Neural progenitor cell (in vitro differentiated cells): ENCODE measurements around the gene SRR. TPM values are rescaled to one million over a fixed set of nuclear protein-coding genes. Genes with fewer than 3 reads are reported as not detected.

Source experiments
- DNase-seq: peaks from one replicate; pipeline ENCODE4 v3.0.0-alpha.2; 2016; ENCODE audit warnings: low spot score
- H2AFZ ChIP-seq: fragments of 200-600 bp; sonication (generic); replicated peaks from 2 replicates; pipeline ENCODE4 v1.6.1; 2016; ENCODE audit warnings: antibody characterized with exemption
- H3F3A ChIP-seq: fragments of 200-600 bp; sonication (generic); 2 replicates; pipeline ENCODE4 v1.6.1; 2016; ENCODE audit warnings: antibody characterized with exemption, low read depth
- H3K27ac ChIP-seq: fragments of 200-600 bp; sonication (generic); 2 replicates; pipeline ENCODE4 v1.5.1; 2016; ENCODE audit warnings: mild to moderate bottlenecking
- H3K27me3 ChIP-seq: fragments of 200-600 bp; sonication (generic); 2 replicates; pipeline ENCODE4 v1.6.1; 2016; ENCODE audit warnings: mild to moderate bottlenecking, moderate library complexity
- H3K36me3 ChIP-seq: fragments of 200-600 bp; sonication (generic); 2 replicates; pipeline ENCODE4 v1.5.1; 2016
- H3K4me1 ChIP-seq: fragments of 200-600 bp; sonication (generic); 2 replicates; pipeline ENCODE4 v1.6.1; 2016; ENCODE audit warnings: mixed run types
- H3K4me2 ChIP-seq: fragments of 200-600 bp; sonication (generic); 2 replicates; pipeline ENCODE4 v1.6.1; 2016
- H3K4me3 ChIP-seq: fragments of 200-600 bp; sonication (generic); 2 replicates; pipeline ENCODE4 v1.5.1; 2016
- H3K79me2 ChIP-seq: fragments of 200-600 bp; sonication (generic); 2 replicates; pipeline ENCODE4 v1.6.1; 2016; ENCODE audit warnings: low read depth
- H3K9ac ChIP-seq: fragments of 200-600 bp; sonication (generic); 2 replicates; pipeline ENCODE4 v1.6.1; 2016
- H3K9me3 ChIP-seq: fragments of 200-600 bp; sonication (generic); 2 replicates; pipeline ENCODE4 v1.5.1; 2016; ENCODE audit warnings: low read depth
- H4K20me1 ChIP-seq: fragments of 200-600 bp; sonication (generic); 2 replicates; pipeline ENCODE4 v1.6.1; 2016; ENCODE audit warnings: low read depth
- H3K27ac Mint-ChIP-seq: 3 replicates; pipeline ENCODE4 v1.8.0; 2021; ENCODE audit warnings: mixed read lengths
- H3K27me3 Mint-ChIP-seq: 2 replicates; pipeline ENCODE4 v1.8.0; 2022; ENCODE audit warnings: low read depth, mild to moderate bottlenecking, inconsistent platforms, moderate library complexity, mixed read lengths; ENCODE audit not compliant: insufficient read depth
- H3K36me3 Mint-ChIP-seq: 3 replicates; pipeline ENCODE4 v1.8.0; 2021; ENCODE audit warnings: mixed read lengths
- H3K4me1 Mint-ChIP-seq: 3 replicates; pipeline ENCODE4 v1.8.0; 2021; ENCODE audit warnings: mixed read lengths
- H3K4me3 Mint-ChIP-seq: 3 replicates; pipeline ENCODE4 v1.8.0; 2021; ENCODE audit warnings: mild to moderate bottlenecking, moderate library complexity, mixed read lengths
- H3K9me3 Mint-ChIP-seq: 3 replicates; pipeline ENCODE4 v1.8.0; 2020; ENCODE audit warnings: mixed read lengths
- EZH2 ChIP-seq: fragments of 200-600 bp; sonication (generic); IDR thresholded peaks from 2 replicates; pipeline ENCODE4 v1.6.1; 2017; ENCODE audit warnings: antibody characterized with exemption, mild to moderate bottlenecking, moderate library complexity
- EZH2phosphoT487 ChIP-seq: fragments of 200-600 bp; sonication (generic); IDR thresholded peaks from 2 replicates; pipeline ENCODE4 v1.6.1; 2017; ENCODE audit warnings: antibody characterized with exemption
- total RNA-seq: library from RNA; depleted of rRNA; stranded (reverse); fragments of >200 nt; gene quantifications from 2 replicates; pipeline ENCODE4 v1.2.3, GENCODE V29; 2015; ENCODE audit warnings: low replicate concordance
- TF ChIP-seq, protein P1 (sequence below): fragments of 200-600 bp; sonication (generic); IDR thresholded peaks from 2 replicates; pipeline ENCODE4 v1.5.1; 2017; ENCODE audit warnings: antibody characterized with exemption, mild to moderate bottlenecking

The SRR gene
- total RNA-seq, 1 donor from 2014 or later: 40.9 TPM

DNA sequence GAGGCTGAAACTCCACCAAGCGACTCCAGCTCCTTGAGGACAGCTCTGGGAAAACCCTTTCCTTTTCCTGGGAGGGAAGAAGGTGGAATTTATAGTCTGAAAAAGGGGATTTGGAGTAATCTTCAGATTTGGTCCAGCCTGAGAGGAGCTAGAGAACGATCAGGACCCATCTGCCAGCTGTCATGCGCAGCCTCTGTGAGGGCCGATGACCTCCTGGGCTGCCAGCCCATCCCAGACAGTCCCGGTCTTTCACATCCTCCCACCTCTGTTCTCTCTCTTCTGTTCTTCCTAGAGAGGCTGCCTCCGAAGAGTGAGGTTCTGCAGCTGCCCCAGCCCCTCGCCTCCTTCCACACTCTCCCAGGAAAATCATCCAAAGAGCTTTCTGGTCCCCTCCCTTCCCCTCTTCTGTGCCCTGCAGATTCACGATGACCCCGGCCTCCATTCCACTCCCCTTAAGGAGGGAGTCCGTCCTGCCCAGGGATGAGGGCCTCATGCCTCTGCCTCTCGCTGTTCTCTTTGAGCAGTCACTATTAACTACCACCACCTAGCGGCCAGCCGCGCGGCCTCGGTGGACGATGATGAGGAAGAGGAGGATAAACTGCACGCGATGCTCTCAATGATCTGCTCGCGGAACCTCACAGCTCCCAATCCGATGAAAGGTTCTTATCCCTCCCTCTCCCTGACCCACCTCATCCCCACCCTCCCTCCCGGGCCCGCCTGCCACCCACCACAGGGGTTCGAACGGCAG is 63.2 kb downstream of the SRR start:
- Mint-ChIP-seq H3K36me3 (peaks cover 6% of the 10 kb centered on the region), H3K27ac (peak overlapping the region; percentile 89), H3K4me3 (no peak overlapping the region), H3K27me3 (peaks cover 4% of the 10 kb centered on the region), H3K4me1 (peaks cover 18% of the 10 kb centered on the region), H3K9me3 (no peaks in the 10 kb centered on the region)
- Histone ChIP-seq H3K4me3 (no peak overlapping the region), H4K20me1 (no peaks in the 10 kb centered on the region), H3K9ac (no peak overlapping the region), H3K4me2 (no peak overlapping the region), H3K27ac (no peak overlapping the region), H3K4me1 (peaks cover 10% of the 10 kb centered on the region), H3F3A (peaks cover 4% of the 10 kb centered on the region), H3K36me3 (no peaks in the 10 kb centered on the region), H3K27me3 (no peaks in the 10 kb centered on the region), H3K9me3 (no peaks in the 10 kb centered on the region), H3K79me2 (no peaks in the 10 kb centered on the region), H2AFZ (no peak overlapping the region)
- no peak for TF ChIP-seq EZH2phosphoT487
- TF ChIP-seq, protein P1, sequence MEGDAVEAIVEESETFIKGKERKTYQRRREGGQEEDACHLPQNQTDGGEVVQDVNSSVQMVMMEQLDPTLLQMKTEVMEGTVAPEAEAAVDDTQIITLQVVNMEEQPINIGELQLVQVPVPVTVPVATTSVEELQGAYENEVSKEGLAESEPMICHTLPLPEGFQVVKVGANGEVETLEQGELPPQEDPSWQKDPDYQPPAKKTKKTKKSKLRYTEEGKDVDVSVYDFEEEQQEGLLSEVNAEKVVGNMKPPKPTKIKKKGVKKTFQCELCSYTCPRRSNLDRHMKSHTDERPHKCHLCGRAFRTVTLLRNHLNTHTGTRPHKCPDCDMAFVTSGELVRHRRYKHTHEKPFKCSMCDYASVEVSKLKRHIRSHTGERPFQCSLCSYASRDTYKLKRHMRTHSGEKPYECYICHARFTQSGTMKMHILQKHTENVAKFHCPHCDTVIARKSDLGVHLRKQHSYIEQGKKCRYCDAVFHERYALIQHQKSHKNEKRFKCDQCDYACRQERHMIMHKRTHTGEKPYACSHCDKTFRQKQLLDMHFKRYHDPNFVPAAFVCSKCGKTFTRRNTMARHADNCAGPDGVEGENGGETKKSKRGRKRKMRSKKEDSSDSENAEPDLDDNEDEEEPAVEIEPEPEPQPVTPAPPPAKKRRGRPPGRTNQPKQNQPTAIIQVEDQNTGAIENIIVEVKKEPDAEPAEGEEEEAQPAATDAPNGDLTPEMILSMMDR: peak; percentile 61
- no peak for TF ChIP-seq EZH2
- peak; percentile 66 for DNase-seq

GRCh38 chr17:2368359-2368758 is 64.6 kb downstream of the SRR start:
- Histone ChIP-seq H3K4me2 (no peak overlapping the region), H3F3A (peaks cover 4% of the 10 kb centered on the region), H3K4me3 (no peak overlapping the region), H3K27me3 (no peaks in the 10 kb centered on the region), H2AFZ (no peak overlapping the region), H3K79me2 (no peaks in the 10 kb centered on the region), H3K9me3 (no peaks in the 10 kb centered on the region), H4K20me1 (no peaks in the 10 kb centered on the region), H3K4me1 (peaks cover 10% of the 10 kb centered on the region), H3K27ac (no peak overlapping the region), H3K9ac (no peak overlapping the region), H3K36me3 (no peaks in the 10 kb centered on the region)
- no peak overlapping the region for H3K4me3 Mint-ChIP-seq
- no peak for DNase-seq
- peaks cover 4% of the 10 kb centered on the region for H3K27me3 Mint-ChIP-seq
- H3K36me3 Mint-ChIP-seq: peaks cover 3% of the 10 kb centered on the region
- H3K27ac Mint-ChIP-seq: no peak overlapping the region
- peaks cover 18% of the 10 kb centered on the region for H3K4me1 Mint-ChIP-seq
- TF ChIP-seq, protein P1: no peak
- TF ChIP-seq EZH2 (no peak), EZH2phosphoT487 (no peak)
- H3K9me3 Mint-ChIP-seq: no peaks in the 10 kb centered on the region

GRCh38 chr17:2369039-2369438 is 65.3 kb downstream of the SRR start:
- H3K4me1 ChIP-seq: peaks cover 10% of the 10 kb centered on the region
- no peak overlapping the region for H3K27ac ChIP-seq
- no peaks in the 10 kb centered on the region for H3K36me3 ChIP-seq
- peaks cover 4% of the 10 kb centered on the region for H3F3A ChIP-seq
- peaks cover 3% of the 10 kb centered on the region for H3K36me3 Mint-ChIP-seq
- no peak overlapping the region for H2AFZ ChIP-seq
- TF ChIP-seq, protein P1: no peak
- no peak for TF ChIP-seq EZH2phosphoT487
- no peak for TF ChIP-seq EZH2
- H3K9ac ChIP-seq: no peak overlapping the region
- H3K27me3 Mint-ChIP-seq: peaks cover 4% of the 10 kb centered on the region
- H3K27me3 ChIP-seq: no peaks in the 10 kb centered on the region
- H3K27ac Mint-ChIP-seq: no peak overlapping the region
- no peak for DNase-seq
- H3K9me3 ChIP-seq: no peaks in the 10 kb centered on the region
- no peak overlapping the region for H3K4me2 ChIP-seq
- H3K4me1 Mint-ChIP-seq: peaks cover 18% of the 10 kb centered on the region
- H3K9me3 Mint-ChIP-seq: no peaks in the 10 kb centered on the region
- no peaks in the 10 kb centered on the region for H4K20me1 ChIP-seq
- no peak overlapping the region for H3K4me3 Mint-ChIP-seq
- H3K79me2 ChIP-seq: no peaks in the 10 kb centered on the region
- H3K4me3 ChIP-seq: no peak overlapping the region
